ENCODE measurements around the gene GPATCH8.

Gene GPATCH8

GRCh38 chr17:44546671-44547606, 43.7 kb upstream of the GPATCH8 start:
- no peak overlapping the region for H3K4me3 ChIP-seq (ENCODE audit: low read depth, low read length)
- no peak for TF ChIP-seq CTCF (IDR thresholded peaks at IDR 0.05; ENCODE audit: low read depth, low read length)
- in situ Hi-C loops (cut with HindIII; ENCODE audit: low sequenced_read_pairs) = no loop called here
- peak; percentile 69 for DNase-seq (ENCODE audit: low read depth, low spot score)

GRCh38 chr17:44543905-44544523, 40.8 kb upstream of the GPATCH8 start:
- DNase-seq (ENCODE audit: low read depth, low spot score) = no peak
- no peak overlapping the region for H3K4me3 ChIP-seq (ENCODE audit: low read depth, low read length)
- TF ChIP-seq CTCF (IDR thresholded peaks at IDR 0.05; ENCODE audit: low read depth, low read length) = no peak
- in situ Hi-C loops (cut with HindIII; ENCODE audit: low sequenced_read_pairs) = no loop called here

GRCh38 chr17:44543213-44543904, 40.2 kb upstream of the GPATCH8 start:
- no peak for TF ChIP-seq CTCF (IDR thresholded peaks at IDR 0.05; ENCODE audit: low read depth, low read length)
- H3K4me3 ChIP-seq (ENCODE audit: low read depth, low read length) = no peak overlapping the region
- in situ Hi-C loops (cut with HindIII; ENCODE audit: low sequenced_read_pairs) = no loop called here
- peak; percentile 92 for DNase-seq (ENCODE audit: low read depth, low spot score)

- no peak overlapping the region for H3K4me3 ChIP-seq (ENCODE audit: low read depth, low read length)
- no peak for TF ChIP-seq CTCF (IDR thresholded peaks at IDR 0.05; ENCODE audit: low read depth, low read length)
- in situ Hi-C loops (cut with HindIII; ENCODE audit: low sequenced_read_pairs) = no loop called here
- no peak for DNase-seq (ENCODE audit: low read depth, low spot score)
These were observed 38.8 kb upstream of the GPATCH8 start for GRCh38 chr17:44541884-44542581.

- in situ Hi-C loops (cut with HindIII; ENCODE audit: low sequenced_read_pairs) = no loop called here
- H3K4me3 ChIP-seq (ENCODE audit: low read depth, low read length) = no peak overlapping the region
- TF ChIP-seq CTCF (IDR thresholded peaks at IDR 0.05; ENCODE audit: low read depth, low read length) = no peak
- no peak for DNase-seq (ENCODE audit: low read depth, low spot score)
These were observed 37.3 kb upstream of the GPATCH8 start for GRCh38 chr17:44540246-44541084.
